Heart right ventricle (tissue), 16 donors: Measurements from ENCODE around the gene SF3B2. TPM values are rescaled to one million over a fixed set of nuclear protein-coding genes. Genes with fewer than 3 reads are reported as not detected.
"Not testable (repeated sequence)": the region's sequence is repeated elsewhere in the genome, so short reads cannot be mapped to it uniquely, and the experiment has no call there.

Source experiments
- ATAC-seq, 8 donors: fragments of 200-7000 bp; cut with Tn5 transposase; one replicate each; pipeline ENCODE4 v1.9.1; 2020; ENCODE audit warnings: mild to moderate bottlenecking in 8 of 8, moderate library complexity in 8 of 8, moderate number of reproducible peaks in 1 of 8
- DNase-seq, 2 donors: peaks; one replicate each; pipeline ENCODE4 v3.0.0-alpha.2; 2020
- H3K27ac ChIP-seq, 10 donors: fragments of 200-600 bp; sonication (generic) in 2 of 10; one replicate each; pipeline versions ENCODE4 v1.5.0 to v1.8.0; 2020 to 2022; ENCODE audit warnings: mild to moderate bottlenecking in 3 of 10
- H3K27me3 ChIP-seq, 7 donors: fragments of 200-600 bp; one replicate each; pipeline ENCODE4 v1.8.0; 2021 to 2022; ENCODE audit warnings: mild to moderate bottlenecking in 2 of 7
- H3K36me3 ChIP-seq, 9 donors: fragments of 200-600 bp; sonication (generic) in 1 of 9; one replicate each; pipeline versions ENCODE4 v1.5.0 to v1.8.0; 2020 to 2022; ENCODE audit warnings: mild to moderate bottlenecking in 2 of 9
- H3K4me1 ChIP-seq, 9 donors: fragments of 200-600 bp; sonication (generic) in 1 of 9; one replicate each; pipeline versions ENCODE4 v1.5.0 to v1.8.0; 2020 to 2022; ENCODE audit warnings: mild to moderate bottlenecking in 4 of 9
- H3K4me3 ChIP-seq, 10 donors: fragments of 200-600 bp; sonication (generic) in 2 of 10; one replicate each; pipeline versions ENCODE4 v1.5.0 to v1.8.0; 2020 to 2022; ENCODE audit warnings: mild to moderate bottlenecking in 7 of 10, moderate library complexity in 2 of 10
- H3K9me3 ChIP-seq, 11 donors: fragments of 200-600 bp in 10 of 11; sonication (generic) in 2 of 11; one replicate each; pipeline versions ENCODE4 v1.5.0 to v1.8.0; 2013 to 2022; ENCODE audit warnings: mild to moderate bottlenecking in 2 of 11, control low read depth in 1 of 11, moderate library complexity in 1 of 11
- CTCF ChIP-seq, 9 donors: fragments of 200-600 bp; sonication (generic) in 2 of 9; IDR thresholded peaks; one replicate each; pipeline versions ENCODE4 v1.5.0 to v1.8.0; 2021 to 2022; ENCODE audit warnings: antibody characterized with exemption in 9 of 9, mild to moderate bottlenecking in 5 of 9, moderate library complexity in 1 of 9
- WGBS, 2 donors: extraction: QIAGEN DNeasy Blood & Tissue Kit; methylation state at CpG; one replicate each; pipeline ENCODE4 v1.1.7; 2013; ENCODE audit warnings: inconsistent platforms in 1 of 2; 5-methylcytosine and 5-hydroxymethylcytosine counted together
- intact Hi-C, 10 donors: fragments of 100-400 bp; cut with DNase I; formaldehyde crosslinking; loops; one replicate each; pipeline versions ENCODE4 v1.11.1 to v1.14.2; 2022
- polyA plus RNA-seq, 2 donors: library from polyadenylated mRNA; stranded (reverse); fragments of 200-250 nt; gene quantifications; one replicate each; pipeline ENCODE4 v1.2.3, GENCODE V29; 2013
- total RNA-seq, 10 donors: library from RNA; stranded (reverse); fragmentation: NEBNext Ultra II Directional in 3 of 10; extraction: Animal tissue kit (Norgen Biotek cat#: 25700) in 3 of 10; gene quantifications; one replicate each; pipeline versions ENCODE4 v1.2.1 to v1.2.4, GENCODE V29; 2021 to 2023
- donor health status: Arrhythmogenic right ventricular cardiomyopathy.
- donor health status: ischemic (EF 13 %, LVEDD 7.1; RV severe dilation, severe dysfunction).
- donor health status: healthy with polysubstance abuse.
- donor health status: DM: no; HTN: yes; CAD: no.
- donor health status: DM: no; HTN: no; CAD: no.
- donor health status: ischemic (EF 25% LVEDD 6.9; RV normal size, moderate dysfunction).
- donor health status: ischemic (EF 25% LVEDD 5.7; RV mildly dilated, moderate dysfunction).
- donor health status: healthy.
- donor health status: DM: yes; HTN: yes; CAD: no.
- donor health status: Ischemic cardiomyopathy.
- donor health status: ischemic (EF 35%, LVEDD 5.7; RV mildly dilated, moderate dysfunction).
- donor health status: nonischemic (EF 11% LVEDD 7.7; RV severe dilation, severe dysfunction).
- donor health status: DM: yes; HTN: yes; CAD: no.
- donor health status: PGD.
- donor health status: ischemic (EF 29% LVEDD 5.4; RV normal size, mild dysfunction).
- donor health status: nonischemic (EF 23%, LVEDD 6.1; RV moderate dilation, normal function).

The SF3B2 gene
- total and polyA plus RNA-seq, 12 donors: 46.5 to 94.9 (median 72.7) TPM

GRCh38 chr11:66112601-66113499 lies 60.7 kb downstream of the SF3B2 start:
- peaks cover 0 to 6% (median 0%) of the 10 kb centered on the region in 9 donors for H3K36me3 ChIP-seq
- no peaks in the 10 kb centered on the region for H3K27me3 ChIP-seq
- H3K4me3 ChIP-seq: no peak overlapping the region
- H3K4me1 ChIP-seq: peaks cover 0 to 86% (median 44%) of the 10 kb centered on the region in 9 donors
- DNase-seq (peak; percentile 17), ATAC-seq (peak in 7 of 8 donors; percentile 42 to 66 (median 58))
- no peaks in the 10 kb centered on the region for H3K9me3 ChIP-seq
- no peak for TF ChIP-seq CTCF (IDR thresholded peaks at IDR 0.05)
- intact Hi-C loops: no loop called here
- WGBS, 2 donors: 7 to 12% methylated on average over 3 of the region's 3 CpGs
- peak overlapping the region in 6 of 10 donors; percentile 11 to 63 (median 26) for H3K27ac ChIP-seq

- ATAC-seq, H3K27me3 ChIP-seq, DNase-seq, H3K9me3 ChIP-seq, H3K4me3 ChIP-seq, H3K36me3 ChIP-seq: not testable (repeated sequence)
- Histone ChIP-seq H3K27ac (peak overlapping the region in 2 of 10 donors; percentile 38 to 75), H3K4me1 (peaks cover 0 to 96% (median 60%) of the 10 kb centered on the region in 9 donors)
- intact Hi-C loops: loop anchor here in 1 of 10 donors (5.0 kb wide), 1 partner anchor 43 kb away; the partner anchor contains the start of gene PACS1
- 87 to 89% methylated on average over 3 of the region's 3 CpGs for WGBS, 2 donors
Observed at GRCh38 chr11:66114957-66115356, 62.8 kb downstream of the SF3B2 start.

GRCh38 chr11:66115638-66116301 lies 63.6 kb downstream of the SF3B2 start:
- peak overlapping the region in 2 of 10 donors; percentile 38 to 75 for H3K27ac ChIP-seq
- no peaks in the 10 kb centered on the region for H3K27me3 ChIP-seq
- peaks cover 0 to 100% (median 67%) of the 10 kb centered on the region in 9 donors for H3K4me1 ChIP-seq
- no peak for TF ChIP-seq CTCF (IDR thresholded peaks at IDR 0.05)
- DNase-seq: no peak
- intact Hi-C loops: loop anchor here in 1 of 10 donors (5.0 kb wide), 1 partner anchor 43 kb away; the partner anchor contains the start of gene PACS1
- no peaks in the 10 kb centered on the region for H3K9me3 ChIP-seq
- no peaks in the 10 kb centered on the region for H3K36me3 ChIP-seq
- ATAC-seq: no peak
- WGBS, 2 donors: 63 to 64% methylated on average over 8 of the region's 8 CpGs
- H3K4me3 ChIP-seq: no peak overlapping the region

GRCh38 chr11:66116576-66117361 lies 64.6 kb downstream of the SF3B2 start:
- intact Hi-C loops: loop anchor here in 1 of 10 donors (5.0 kb wide), 1 partner anchor 44 kb away; the partner anchor contains the start of gene PACS1
- H3K4me1 ChIP-seq: peaks cover 0 to 91% (median 61%) of the 10 kb centered on the region in 9 donors
- DNase-seq (no peak), ATAC-seq (no peak)
- peaks cover 0 to 4% (median 0%) of the 10 kb centered on the region in 11 donors for H3K9me3 ChIP-seq
- 71 to 72% methylated on average over 7 of the region's 7 CpGs for WGBS, 2 donors
- no peaks in the 10 kb centered on the region for H3K27me3 ChIP-seq
- H3K4me3 ChIP-seq: no peak overlapping the region
- H3K27ac ChIP-seq: peak overlapping the region in 1 of 10 donors; percentile 75
- no peaks in the 10 kb centered on the region for H3K36me3 ChIP-seq
- no peak for TF ChIP-seq CTCF (IDR thresholded peaks at IDR 0.05)
